ENCODE results near the gene TMEM236. TPM values are rescaled to one million over a fixed set of nuclear protein-coding genes. Genes with fewer than 3 reads are reported as not detected.

TMEM236 gene
- total RNA-seq, 4 donors from 2014 or later: 3.3 to 99.1 (median 77.1) TPM

GRCh38 chr10:17816199-17816598 is 64.2 kb downstream of the TMEM236 start:
- Histone ChIP-seq H3K4me3 (no peak overlapping the region), H3K27me3 (no peaks in the 10 kb centered on the region), H3K9me3 (no peaks in the 10 kb centered on the region), H3K36me3 (no peaks in the 10 kb centered on the region), H3K27ac (no peak overlapping the region), H3K4me1 (no peaks in the 10 kb centered on the region)
- TF ChIP-seq POLR2A (IDR thresholded peaks at IDR 0.05) (no peak), CTCF (IDR thresholded peaks at IDR 0.05) (no peak)
- no peak for DNase-seq

- Histone ChIP-seq H3K27me3 (no peaks in the 10 kb centered on the region), H3K36me3 (no peaks in the 10 kb centered on the region), H3K27ac (no peak overlapping the region), H3K4me1 (no peaks in the 10 kb centered on the region), H3K4me3 (no peak overlapping the region), H3K9me3 (no peaks in the 10 kb centered on the region)
- TF ChIP-seq CTCF (IDR thresholded peaks at IDR 0.05) (no peak), POLR2A (IDR thresholded peaks at IDR 0.05) (no peak)
- no peak for DNase-seq
These were observed 65.3 kb downstream of the TMEM236 start for GRCh38 chr10:17817316-17817715.

GRCh38 chr10:17817790-17818189 is 65.8 kb downstream of the TMEM236 start:
- Histone ChIP-seq H3K9me3 (no peaks in the 10 kb centered on the region), H3K4me3 (no peak overlapping the region), H3K27ac (no peak overlapping the region), H3K36me3 (no peaks in the 10 kb centered on the region), H3K27me3 (no peaks in the 10 kb centered on the region), H3K4me1 (no peaks in the 10 kb centered on the region)
- DNase-seq: no peak
- no peak for TF ChIP-seq POLR2A (IDR thresholded peaks at IDR 0.05)
- no peak for TF ChIP-seq CTCF (IDR thresholded peaks at IDR 0.05)

GRCh38 chr10:17819836-17820235 is 67.8 kb downstream of the TMEM236 start:
- Histone ChIP-seq H3K36me3 (no peaks in the 10 kb centered on the region), H3K4me1 (no peaks in the 10 kb centered on the region), H3K27ac (no peak overlapping the region), H3K4me3 (no peak overlapping the region), H3K9me3 (no peaks in the 10 kb centered on the region), H3K27me3 (no peaks in the 10 kb centered on the region)
- TF ChIP-seq CTCF (IDR thresholded peaks at IDR 0.05) (no peak), POLR2A (IDR thresholded peaks at IDR 0.05) (no peak)
- DNase-seq: no peak

- Histone ChIP-seq H3K27ac (no peak overlapping the region), H3K36me3 (no peaks in the 10 kb centered on the region), H3K4me3 (no peak overlapping the region), H3K9me3 (no peaks in the 10 kb centered on the region), H3K4me1 (no peaks in the 10 kb centered on the region), H3K27me3 (no peaks in the 10 kb centered on the region)
- no peak for DNase-seq
- TF ChIP-seq CTCF (IDR thresholded peaks at IDR 0.05) (no peak), POLR2A (IDR thresholded peaks at IDR 0.05) (no peak)
These were observed 68.9 kb downstream of the TMEM236 start for GRCh38 chr10:17820943-17821342.

- H3K36me3 ChIP-seq: no peaks in the 10 kb centered on the region
- H3K27ac ChIP-seq: no peak overlapping the region
- DNase-seq: no peak
- no peak overlapping the region for H3K4me3 ChIP-seq
- no peak for TF ChIP-seq POLR2A (IDR thresholded peaks at IDR 0.05)
- no peak for TF ChIP-seq CTCF (IDR thresholded peaks at IDR 0.05)
- no peaks in the 10 kb centered on the region for H3K27me3 ChIP-seq
- H3K9me3 ChIP-seq: no peaks in the 10 kb centered on the region
- no peaks in the 10 kb centered on the region for H3K4me1 ChIP-seq
These were observed 69.9 kb downstream of the TMEM236 start for GRCh38 chr10:17821893-17822292.

All from Peyer's patch (tissue), 4 donors.